Right cardiac atrium (tissue), 5 donors: Measurements from ENCODE around the gene GNAS-AS1. TPM values are rescaled to one million over a fixed set of nuclear protein-coding genes. Genes with fewer than 3 reads are reported as not detected.

Experiments
- ATAC-seq, 2 donors: fragments of 200-7000 bp; cut with Tn5 transposase; one replicate each; pipeline versions ENCODE4 v1.8.0 to v1.9.1; 2020; ENCODE audit warnings: moderate library complexity in 2 of 2, mild to moderate bottlenecking in 1 of 2
- DNase-seq, 3 donors: peaks; one replicate each; pipeline ENCODE4 v3.0.0-alpha.2; 2020
- H3K27ac ChIP-seq: one replicate; pipeline ENCODE4 v1.5.1; 2013; ENCODE audit warnings: mild to moderate bottlenecking, low read length, control low read depth, moderate library complexity
- H3K27me3 ChIP-seq: one replicate; pipeline ENCODE4 v1.6.1; 2013; ENCODE audit not compliant: control insufficient read depth, insufficient read depth
- H3K4me1 ChIP-seq: one replicate; pipeline ENCODE4 v1.6.1; 2013; ENCODE audit warnings: low read length; ENCODE audit not compliant: control insufficient read depth, insufficient read depth
- H3K4me3 ChIP-seq: one replicate; pipeline ENCODE4 v1.5.1; 2013; ENCODE audit warnings: low read length, control low read depth
- H3K9me3 ChIP-seq: one replicate; pipeline ENCODE4 v1.6.1; 2013; ENCODE audit warnings: low read length; ENCODE audit not compliant: control insufficient read depth
- WGBS: extraction: QIAGEN DNeasy Blood & Tissue Kit; methylation state at CpG from one replicate; pipeline ENCODE4 v1.1.7; 2013; 5-methylcytosine and 5-hydroxymethylcytosine counted together
- intact Hi-C, 4 donors: fragments of 100-400 bp; cut with DNase I; formaldehyde crosslinking; loops; one replicate each; pipeline versions ENCODE4 v1.11.0 to v1.14.0; 2022 to 2023
- polyA plus RNA-seq: library from polyadenylated mRNA; stranded (reverse); fragments of 200-250 nt; gene quantifications from one replicate; pipeline ENCODE4 v1.2.3, GENCODE V29; 2013
- total RNA-seq, 4 donors: library from RNA; stranded (reverse); fragmentation: NEBNext Ultra II Directional; extraction: Animal tissue kit (Norgen Biotek cat#: 25700); gene quantifications; one replicate each; pipeline ENCODE4 v1.2.1, GENCODE V29; 2021
- donor health status: healthy with polysubstance abuse.
- donor health status: DM: no; HTN: yes; CAD: no.
- donor health status: DM: no; HTN: no; CAD: no.
- donor health status: DM: no; HTN: yes; CAD: no; lungs with severe emphysema.
- donor health status: DM: yes; HTN: yes; CAD: no.

GNAS-AS1 gene
- total and polyA plus RNA-seq, 5 donors = 0.32 to 0.74 (median 0.50) TPM

DNA sequence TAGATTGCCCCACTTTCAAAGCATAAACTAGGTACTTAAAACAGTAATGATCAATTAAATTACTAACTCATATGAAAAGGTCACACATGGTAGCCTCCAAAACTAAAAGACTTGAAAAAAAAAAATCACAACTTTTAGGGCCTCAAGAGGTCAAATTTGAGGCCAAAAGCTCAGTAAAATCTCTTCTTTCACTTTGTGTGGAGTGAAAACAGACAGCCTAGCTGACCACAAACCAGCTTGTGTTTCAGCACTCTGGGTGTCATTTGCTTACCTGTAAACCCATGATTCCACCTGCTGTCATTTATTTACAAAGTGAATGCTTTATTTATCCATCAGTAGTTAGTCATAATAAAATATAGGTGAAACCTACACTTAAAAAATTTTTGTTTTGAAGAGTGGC, 35.8 kb upstream of the GNAS-AS1 start:
- H3K4me1 ChIP-seq = no peaks in the 10 kb centered on the region
- DNase-seq (no peak), ATAC-seq (no peak)
- no peak overlapping the region for H3K4me3 ChIP-seq
- H3K27ac ChIP-seq = no peak overlapping the region
- H3K9me3 ChIP-seq = no peaks in the 10 kb centered on the region
- intact Hi-C loops = no loop called here
- H3K27me3 ChIP-seq = no peaks in the 10 kb centered on the region

DNA sequence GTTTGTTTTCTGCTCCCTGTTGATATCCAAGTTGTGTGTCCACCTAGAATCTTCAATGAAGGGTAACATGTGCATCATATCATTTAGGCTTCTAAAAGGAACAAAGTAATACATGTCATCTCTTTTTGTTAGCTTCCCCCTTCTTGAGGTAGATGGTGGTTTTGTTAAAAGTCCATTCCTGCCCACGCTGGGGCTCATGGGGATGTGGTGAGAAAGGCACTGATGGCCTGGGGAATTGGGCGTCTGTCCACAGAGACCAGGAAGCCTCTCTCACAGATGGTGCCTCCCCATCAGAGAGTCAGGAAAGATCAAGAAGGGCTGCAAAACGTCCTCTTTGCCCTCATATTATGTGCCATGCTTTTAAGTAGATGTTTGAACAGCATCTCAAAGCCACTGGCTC, 34.3 kb upstream of the GNAS-AS1 start:
- DNase-seq (no peak), ATAC-seq (no peak)
- WGBS = 71% methylated on average over 3 of the region's 3 CpGs
- H3K9me3 ChIP-seq = no peaks in the 10 kb centered on the region
- intact Hi-C loops = no loop called here
- no peaks in the 10 kb centered on the region for H3K27me3 ChIP-seq
- H3K4me1 ChIP-seq = no peaks in the 10 kb centered on the region
- no peak overlapping the region for H3K4me3 ChIP-seq
- H3K27ac ChIP-seq = no peak overlapping the region

DNA sequence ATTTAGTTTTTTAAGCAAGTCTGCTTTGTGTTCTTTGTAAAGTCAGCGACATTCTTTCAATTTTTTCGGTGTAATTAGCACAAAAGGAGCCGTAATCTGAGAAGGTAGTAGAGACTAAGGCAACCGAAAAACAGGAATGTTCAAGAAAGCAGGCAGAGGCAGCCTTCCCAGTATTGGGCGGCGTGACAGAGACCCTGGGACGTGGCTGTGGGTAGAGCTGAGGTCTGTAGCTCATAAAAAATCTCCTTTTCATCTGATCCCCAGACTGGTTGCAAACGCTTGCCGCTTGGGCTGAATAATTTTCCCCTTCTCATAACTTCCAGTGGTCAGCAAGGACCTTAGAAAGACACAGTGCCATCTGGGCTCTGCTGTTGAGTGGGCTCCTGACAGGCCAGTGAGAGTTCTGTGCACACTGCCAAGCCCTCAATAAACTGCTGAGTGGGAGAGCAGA, 32.6 kb upstream of the GNAS-AS1 start:
- Histone ChIP-seq H3K9me3 (no peaks in the 10 kb centered on the region), H3K27me3 (no peaks in the 10 kb centered on the region), H3K27ac (no peak overlapping the region), H3K4me1 (no peaks in the 10 kb centered on the region), H3K4me3 (no peak overlapping the region)
- no peak for ATAC-seq
- intact Hi-C loops = no loop called here
- WGBS = 74% methylated on average over 9 of the region's 9 CpGs
- no peak for DNase-seq

DNA sequence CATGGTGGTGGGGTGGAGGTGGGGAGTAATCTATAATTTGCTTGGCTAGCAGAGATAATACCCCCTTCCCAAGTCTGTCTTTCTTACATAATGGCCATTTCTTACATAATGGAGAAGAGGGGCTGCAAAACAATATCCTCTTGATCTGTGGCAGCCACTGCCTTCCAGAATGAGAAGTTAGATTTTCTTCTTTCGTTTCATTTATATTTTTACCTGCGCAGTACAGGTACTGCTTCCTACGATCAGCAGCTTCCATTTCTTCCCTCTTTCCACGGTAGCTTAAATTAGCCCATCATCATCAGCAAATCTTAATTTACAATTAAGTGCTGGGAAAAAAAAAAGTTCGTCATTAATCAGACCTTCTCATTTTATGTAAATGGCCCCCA, 32.0 kb upstream of the GNAS-AS1 start:
- Histone ChIP-seq H3K4me3 (no peak overlapping the region), H3K27ac (no peak overlapping the region), H3K4me1 (no peaks in the 10 kb centered on the region), H3K27me3 (no peaks in the 10 kb centered on the region), H3K9me3 (no peaks in the 10 kb centered on the region)
- DNase-seq = no peak
- WGBS = 91% methylated on average over 5 of the region's 5 CpGs
- intact Hi-C loops = no loop called here
- ATAC-seq = no peak

DNA sequence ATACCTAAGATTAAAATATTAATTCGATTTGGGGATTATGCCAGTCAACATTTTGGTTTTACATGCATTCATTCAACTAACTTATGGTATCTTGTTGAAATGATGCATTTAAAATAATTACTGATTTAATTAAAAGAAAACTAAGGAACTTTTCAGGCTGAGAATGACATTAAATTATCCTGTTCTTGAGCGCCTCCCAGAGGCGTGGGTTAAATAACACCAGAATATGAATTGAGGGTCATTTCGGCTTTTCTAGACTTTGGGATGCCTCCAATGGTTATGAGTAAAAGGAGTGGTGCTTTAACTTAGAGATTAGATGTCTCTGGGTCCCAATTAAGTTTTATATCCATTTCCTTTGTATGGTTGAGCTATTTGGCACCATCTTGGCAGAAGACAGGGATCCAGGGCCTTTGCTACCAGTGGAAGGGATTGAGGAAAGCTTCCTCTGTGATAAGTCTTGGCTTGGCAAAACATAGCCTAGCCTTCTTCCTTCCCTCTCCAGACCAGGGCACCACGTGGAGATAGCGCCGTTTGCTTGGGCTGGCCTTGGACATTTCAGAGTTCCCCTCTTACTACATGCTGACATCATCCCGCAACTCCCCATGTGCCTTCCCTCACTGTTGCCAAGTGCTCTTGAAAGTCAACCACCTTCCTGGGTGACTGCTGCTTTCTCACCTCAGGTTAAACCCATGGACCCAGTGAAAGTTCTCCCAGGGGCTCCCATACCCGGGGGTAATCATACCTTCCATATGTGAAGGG, 30.5 kb upstream of the GNAS-AS1 start:
- ATAC-seq (no peak), DNase-seq (no peak)
- Histone ChIP-seq H3K4me3 (no peak overlapping the region), H3K4me1 (no peaks in the 10 kb centered on the region), H3K9me3 (no peaks in the 10 kb centered on the region), H3K27me3 (no peaks in the 10 kb centered on the region), H3K27ac (no peak overlapping the region)
- intact Hi-C loops = no loop called here
- whole genome bisulfite sequencing = 81% methylated on average over 9 of the region's 9 CpGs

DNA sequence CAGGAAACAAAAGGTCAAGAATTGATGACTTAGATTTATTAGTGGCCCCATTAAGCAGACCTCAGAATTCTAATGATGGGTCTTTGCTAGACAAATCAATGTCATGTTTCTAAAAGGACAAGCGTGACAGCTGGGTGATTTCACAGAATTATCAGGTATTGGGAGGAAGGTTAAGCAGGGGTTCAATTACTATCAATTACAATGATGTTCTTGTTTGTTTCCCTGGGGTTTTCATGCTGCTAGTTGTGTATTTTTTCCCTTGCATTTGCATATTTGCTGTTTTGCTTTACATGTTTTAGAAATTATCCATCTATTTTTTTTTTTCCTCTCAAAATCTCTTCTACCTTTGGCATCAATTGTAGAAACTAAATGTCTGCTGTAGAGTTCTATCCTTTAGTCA, 29.7 kb upstream of the GNAS-AS1 start:
- 90% methylated on average over 1 of the region's 1 CpG for WGBS
- Histone ChIP-seq H3K4me3 (no peak overlapping the region), H3K9me3 (no peaks in the 10 kb centered on the region), H3K4me1 (no peaks in the 10 kb centered on the region), H3K27me3 (no peaks in the 10 kb centered on the region), H3K27ac (no peak overlapping the region)
- no peak for DNase-seq
- no peak for ATAC-seq
- intact Hi-C loops = no loop called here

DNA sequence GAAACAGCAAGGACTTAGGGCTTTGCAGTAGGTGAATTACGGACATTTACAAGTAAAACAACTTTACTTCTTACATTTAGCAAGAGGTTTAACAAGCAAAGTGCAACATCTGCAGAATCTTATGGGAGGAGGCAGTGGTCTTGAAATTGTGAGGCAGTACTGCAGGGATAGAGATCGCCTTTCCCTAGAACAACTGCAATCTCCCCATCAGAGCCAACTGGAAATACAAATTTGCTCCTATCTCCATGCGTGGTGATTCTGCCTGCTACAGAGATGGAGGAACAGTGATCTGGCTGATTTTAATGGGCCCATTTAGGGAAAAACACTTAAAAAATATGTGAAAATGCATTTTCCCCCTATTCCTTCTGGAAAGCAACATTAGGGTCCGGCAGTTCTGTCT, 27.7 kb upstream of the GNAS-AS1 start:
- H3K27me3 ChIP-seq = no peaks in the 10 kb centered on the region
- DNase-seq (no peak), ATAC-seq (no peak)
- H3K9me3 ChIP-seq = no peaks in the 10 kb centered on the region
- 88% methylated on average over 4 of the region's 4 CpGs for WGBS
- no peak overlapping the region for H3K27ac ChIP-seq
- intact Hi-C loops = loop anchor here in 2 of 4 donors (10.0 kb wide), 2 partner anchors 206 to 576 kb away; no protein-coding TSS in a partner anchor
- no peak overlapping the region for H3K4me3 ChIP-seq
- H3K4me1 ChIP-seq = no peaks in the 10 kb centered on the region

DNA sequence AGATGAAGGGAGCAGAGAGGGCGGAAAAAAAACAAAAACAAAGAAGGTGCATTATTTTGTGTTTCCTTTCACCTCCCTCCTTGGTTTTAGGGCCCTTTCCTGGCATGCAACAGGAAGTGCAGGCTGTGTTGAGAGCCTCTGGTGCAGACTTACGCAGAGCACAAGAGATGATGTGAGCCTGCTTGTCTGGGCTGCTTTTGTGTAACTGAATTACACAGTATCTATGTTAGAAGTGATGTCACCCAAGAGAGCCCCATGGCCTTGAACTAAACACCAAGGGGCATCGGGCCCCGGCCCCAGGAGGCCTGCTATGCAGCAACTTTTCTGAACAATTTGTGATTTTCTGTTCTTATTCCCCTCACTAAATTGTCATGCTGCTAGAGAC, 27.3 kb upstream of the GNAS-AS1 start:
- WGBS = 74% methylated on average over 4 of the region's 4 CpGs
- ATAC-seq (no peak), DNase-seq (no peak)
- H3K9me3 ChIP-seq = no peaks in the 10 kb centered on the region
- no peak overlapping the region for H3K27ac ChIP-seq
- intact Hi-C loops = loop anchor here in 2 of 4 donors (10.0 kb wide), 2 partner anchors 207 to 577 kb away; no protein-coding TSS in a partner anchor
- H3K4me1 ChIP-seq = no peaks in the 10 kb centered on the region
- H3K4me3 ChIP-seq = no peak overlapping the region
- no peaks in the 10 kb centered on the region for H3K27me3 ChIP-seq

DNA sequence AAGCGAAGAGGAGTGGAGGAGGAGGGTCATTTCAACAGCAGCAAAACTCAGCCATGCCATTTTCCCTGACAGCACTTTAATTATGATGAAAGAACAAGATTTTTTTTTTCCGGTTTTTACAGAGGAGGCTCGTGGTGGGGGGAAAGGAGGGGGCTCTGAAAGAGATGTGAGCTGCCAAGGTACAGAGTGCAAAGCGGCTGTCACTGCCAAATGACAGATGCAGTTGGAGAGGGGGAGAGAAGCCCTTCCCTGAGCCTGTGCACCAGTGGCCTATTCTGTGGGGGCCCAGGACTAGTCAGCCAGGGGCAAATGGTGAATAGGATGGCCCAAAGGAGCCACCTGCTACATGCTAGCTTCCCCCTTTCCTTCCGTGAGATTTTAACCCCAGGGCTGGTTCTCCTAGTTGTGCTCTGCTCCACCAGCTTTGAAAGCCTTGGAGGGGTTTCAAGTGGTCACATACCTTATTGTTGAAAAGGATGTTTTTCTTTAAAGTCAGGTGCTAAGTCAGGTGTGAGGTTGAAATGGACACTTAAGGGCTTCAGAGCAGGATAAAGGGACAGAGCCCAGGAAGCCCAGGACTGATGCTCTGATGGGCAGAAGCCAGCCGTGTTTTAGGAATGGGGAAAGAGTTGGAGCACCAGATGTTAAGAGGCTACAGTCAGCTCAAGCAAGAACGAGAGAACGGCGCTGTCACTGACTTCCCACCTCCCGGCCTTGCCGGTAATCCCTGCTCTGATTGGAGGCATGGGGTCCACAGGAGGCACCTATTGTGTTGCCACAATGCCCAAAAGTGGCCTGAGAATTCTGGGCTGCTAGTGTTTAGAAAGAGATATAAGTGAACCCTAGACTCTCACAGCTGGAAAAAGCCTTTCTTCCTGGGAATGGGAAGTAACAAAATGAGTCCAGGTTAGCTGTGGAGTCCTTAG, 26.6 kb upstream of the GNAS-AS1 start:
- Histone ChIP-seq H3K4me1 (no peaks in the 10 kb centered on the region), H3K4me3 (no peak overlapping the region), H3K27me3 (no peaks in the 10 kb centered on the region), H3K9me3 (no peaks in the 10 kb centered on the region), H3K27ac (no peak overlapping the region)
- ATAC-seq (no peak), DNase-seq (no peak)
- WGBS = 71% methylated on average over 11 of the region's 11 CpGs
- intact Hi-C loops = loop anchor here in 2 of 4 donors (10.0 kb wide), 2 partner anchors 207 to 577 kb away; no protein-coding TSS in a partner anchor

DNA sequence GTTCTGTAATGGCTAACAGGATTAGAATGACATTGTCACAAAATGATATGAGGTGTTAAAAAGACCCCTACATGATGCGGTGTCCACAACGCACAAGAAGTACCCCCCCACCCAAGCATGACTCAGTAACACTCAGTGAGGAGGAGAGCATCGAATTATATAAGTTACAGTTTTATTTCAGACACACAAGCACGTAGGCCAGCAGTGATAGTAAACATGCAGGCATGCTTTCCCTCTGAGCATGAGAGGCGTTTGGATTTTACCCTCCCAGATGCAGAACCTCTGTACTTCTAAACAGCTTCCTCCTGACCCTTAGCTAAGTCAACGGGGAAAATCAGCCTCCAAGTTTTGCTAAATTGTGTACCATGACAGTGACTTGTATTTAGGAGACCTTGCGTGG, 25.7 kb upstream of the GNAS-AS1 start:
- DNase-seq (no peak), ATAC-seq (no peak)
- Histone ChIP-seq H3K27ac (no peak overlapping the region), H3K4me3 (no peak overlapping the region), H3K27me3 (no peaks in the 10 kb centered on the region), H3K4me1 (no peaks in the 10 kb centered on the region), H3K9me3 (no peaks in the 10 kb centered on the region)
- WGBS = 79% methylated on average over 7 of the region's 7 CpGs
- intact Hi-C loops = loop anchor here in 2 of 4 donors (10.0 kb wide), 2 partner anchors 208 to 578 kb away; no protein-coding TSS in a partner anchor

DNA sequence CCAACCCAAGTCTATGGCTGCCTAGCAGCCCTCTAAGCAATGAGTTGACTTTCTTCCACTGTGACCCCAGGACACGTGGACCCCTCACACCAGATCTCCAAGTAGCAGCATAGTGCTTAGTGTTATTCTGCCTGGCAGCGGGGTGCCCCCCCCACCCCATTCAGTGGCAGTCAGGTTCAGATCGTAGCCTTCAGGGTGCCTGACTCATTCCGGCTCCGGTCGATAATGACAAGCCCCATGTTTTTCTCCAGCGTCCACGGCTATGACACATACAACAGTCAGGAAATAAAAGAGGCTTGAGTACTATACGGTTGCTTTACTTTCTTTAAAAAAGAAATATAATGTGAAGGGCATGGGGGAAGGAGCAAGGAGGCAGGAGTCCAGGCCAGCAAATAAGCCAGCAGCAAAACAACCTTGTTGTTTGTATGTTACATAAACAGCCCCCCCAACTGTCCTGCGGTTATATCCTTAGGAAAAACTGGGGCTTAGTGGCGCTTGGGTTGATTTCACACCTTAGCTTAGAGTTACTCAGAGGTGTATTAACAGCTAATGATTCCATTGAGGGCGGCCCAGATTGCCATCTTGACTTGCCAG, 24.9 kb upstream of the GNAS-AS1 start:
- 92% methylated on average over 12 of the region's 12 CpGs for WGBS
- DNase-seq = no peak

More for the DNA sequence above, 24.9 kb upstream of the GNAS-AS1 start:
- no peak overlapping the region for H3K4me3 ChIP-seq
- intact Hi-C loops = loop anchor here in 2 of 4 donors (10.0 kb wide), 2 partner anchors 209 to 579 kb away; no protein-coding TSS in a partner anchor
- no peaks in the 10 kb centered on the region for H3K9me3 ChIP-seq
- ATAC-seq = no peak
- H3K27ac ChIP-seq = no peak overlapping the region
- no peaks in the 10 kb centered on the region for H3K4me1 ChIP-seq
- H3K27me3 ChIP-seq = no peaks in the 10 kb centered on the region
